Upper lobe of left lung (tissue), 4 donors: ENCODE results near the gene CCND1.

Experiments used
- EP300 ChIP-seq, 4 donors: sonication (generic); formaldehyde crosslinking; IDR thresholded peaks; one replicate each; pipeline ENCODE4 v1.5.1; 2017; ENCODE audit warnings: antibody characterized with exemption in 4 of 4, control low read depth in 2 of 4
- POLR2A ChIP-seq, 4 donors: fragments of 450-650 bp; IDR thresholded peaks; one replicate each; pipeline ENCODE4 v1.5.1; 2016 to 2017; ENCODE audit warnings: antibody characterized with exemption in 4 of 4, mild to moderate bottlenecking in 2 of 4
- TF ChIP-seq, protein P1 (sequence below), 6 experiments: fragments of 450-650 bp in 4 of 6; fragments of 200-600 bp in 2 of 6; sonication (generic) in 2 of 6; IDR thresholded peaks; one replicate each; pipeline ENCODE4 v1.5.1; 2016 to 2019; ENCODE audit warnings: antibody characterized with exemption in 6 of 6

DNA sequence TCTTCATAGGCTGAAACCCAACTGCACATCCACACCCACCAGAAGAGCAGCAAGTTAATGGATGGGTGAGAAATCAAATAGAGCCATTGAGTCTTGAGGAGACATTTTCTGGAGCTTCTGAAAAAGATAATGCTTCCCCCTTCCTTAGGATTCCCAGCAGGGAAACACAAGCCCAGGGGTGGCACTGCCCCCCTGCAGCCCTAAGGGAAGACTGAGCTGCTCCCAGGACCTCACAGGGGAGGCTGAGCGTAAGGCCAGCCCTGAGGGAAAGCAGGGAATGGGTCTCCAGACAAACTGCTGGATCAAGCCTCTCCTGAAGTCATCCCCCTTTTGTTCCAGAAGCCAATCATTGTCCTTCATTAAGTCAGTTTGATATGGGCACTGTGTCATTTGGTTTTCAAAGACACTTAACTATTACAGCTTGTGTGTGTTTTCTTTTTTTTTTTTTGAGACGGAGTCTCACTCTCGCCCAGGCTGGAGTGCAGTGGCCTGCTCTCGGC is 19.1 kb downstream of the CCND1 start:
- TF ChIP-seq, protein P1, sequence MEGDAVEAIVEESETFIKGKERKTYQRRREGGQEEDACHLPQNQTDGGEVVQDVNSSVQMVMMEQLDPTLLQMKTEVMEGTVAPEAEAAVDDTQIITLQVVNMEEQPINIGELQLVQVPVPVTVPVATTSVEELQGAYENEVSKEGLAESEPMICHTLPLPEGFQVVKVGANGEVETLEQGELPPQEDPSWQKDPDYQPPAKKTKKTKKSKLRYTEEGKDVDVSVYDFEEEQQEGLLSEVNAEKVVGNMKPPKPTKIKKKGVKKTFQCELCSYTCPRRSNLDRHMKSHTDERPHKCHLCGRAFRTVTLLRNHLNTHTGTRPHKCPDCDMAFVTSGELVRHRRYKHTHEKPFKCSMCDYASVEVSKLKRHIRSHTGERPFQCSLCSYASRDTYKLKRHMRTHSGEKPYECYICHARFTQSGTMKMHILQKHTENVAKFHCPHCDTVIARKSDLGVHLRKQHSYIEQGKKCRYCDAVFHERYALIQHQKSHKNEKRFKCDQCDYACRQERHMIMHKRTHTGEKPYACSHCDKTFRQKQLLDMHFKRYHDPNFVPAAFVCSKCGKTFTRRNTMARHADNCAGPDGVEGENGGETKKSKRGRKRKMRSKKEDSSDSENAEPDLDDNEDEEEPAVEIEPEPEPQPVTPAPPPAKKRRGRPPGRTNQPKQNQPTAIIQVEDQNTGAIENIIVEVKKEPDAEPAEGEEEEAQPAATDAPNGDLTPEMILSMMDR (IDR thresholded peaks at IDR 0.05): no peak
- TF ChIP-seq EP300 (IDR thresholded peaks at IDR 0.05) (no peak), POLR2A (IDR thresholded peaks at IDR 0.05) (no peak)
